Neural cell (in vitro differentiated cells): ENCODE results near the gene GRIN1.

Experiments used
- CTCF ChIP-seq: fragments of 450-650 bp; IDR thresholded peaks from 2 replicates; pipeline ENCODE4 v1.5.1; 2014; ENCODE audit warnings: antibody characterized with exemption, mild to moderate bottlenecking, moderate library complexity; ENCODE audit not compliant: poor library complexity, severe bottlenecking
- EZH2 ChIP-seq: fragments of 200-600, 300-800 bp; shearing (Covaris generic), sonication (generic); IDR thresholded peaks from 2 replicates; pipeline ENCODE4 v1.6.1; 2014; ENCODE audit warnings: antibody characterized with exemption, low read length, borderline replicate concordance, mild to moderate bottlenecking; ENCODE audit not compliant: insufficient read depth, poor library complexity, severe bottlenecking
- POLR2AphosphoS5 ChIP-seq: IDR thresholded peaks from 2 replicates; pipeline ENCODE4 v1.6.1; 2012
- REST ChIP-seq: IDR thresholded peaks from 2 replicates; pipeline ENCODE4 v1.6.1; 2012; ENCODE audit warnings: borderline replicate concordance

GRCh38 chr9:137159105-137160053, 20.4 kb downstream of the GRIN1 start:
- TF ChIP-seq REST (no peak), POLR2AphosphoS5 (no peak), CTCF (no peak), EZH2 (no peak)
